ENCODE data around the gene KCNJ14. TPM values are rescaled to one million over a fixed set of nuclear protein-coding genes. Genes with fewer than 3 reads are reported as not detected.

KCNJ14 gene
- polyA plus RNA-seq, 4 donors = 0.22 to 0.80 (median 0.35) TPM

- H3K4me3 ChIP-seq (ENCODE audit: low read depth in 1 of 3, low read length in 3 of 3) = no peak overlapping the region
- FAIRE-seq = no peak
Observed at GRCh38 chr19:48461651-48461981, 6.2 kb downstream of the KCNJ14 start.

GRCh38 chr19:48461982-48462655 is 6.7 kb downstream of the KCNJ14 start:
- Histone ChIP-seq H3K4me1 (ENCODE audit: control insufficient read depth in 3 of 3, insufficient read depth in 2 of 3, low read depth in 1 of 3, low read length in 2 of 3) (no peaks in the 10 kb centered on the region), H3K4me3 (ENCODE audit: low read depth in 1 of 3, low read length in 3 of 3) (no peak overlapping the region), H3K36me3 (ENCODE audit: control insufficient read depth in 3 of 3, insufficient read depth in 2 of 3, low read depth in 1 of 3, low read length in 3 of 3) (peaks cover 0 to 16% (median 0%) of the 10 kb centered on the region in 3 donors), H3K9me3 (ENCODE audit: control insufficient read depth in 2 of 2, insufficient read depth in 1 of 2, low read depth in 1 of 2, low read length in 1 of 2) (no peaks in the 10 kb centered on the region), H3K27ac (ENCODE audit: low read depth in 1 of 3, low read length in 2 of 3) (no peak overlapping the region), H3K27me3 (ENCODE audit: control insufficient read depth in 3 of 3, insufficient read depth in 3 of 3, low read length in 3 of 3) (peaks cover 0 to 3% (median 0%) of the 10 kb centered on the region in 3 donors)
- 81 to 92% (median 90%) methylated on average over 57 to 62 of the region's 62 CpGs for WGBS, 3 donors
- FAIRE-seq = no peak
- no peak for DNase-seq

More at GRCh38 chr19:48461651-48461981, 6.2 kb downstream of the KCNJ14 start:
- no peaks in the 10 kb centered on the region for H3K9me3 ChIP-seq (ENCODE audit: control insufficient read depth in 2 of 2, insufficient read depth in 1 of 2, low read depth in 1 of 2, low read length in 1 of 2)
- H3K27me3 ChIP-seq (ENCODE audit: control insufficient read depth in 3 of 3, insufficient read depth in 3 of 3, low read length in 3 of 3) = no peaks in the 10 kb centered on the region
- 93 to 99% (median 98%) methylated on average over 31 to 36 of the region's 36 CpGs for WGBS, 3 donors
- H3K27ac ChIP-seq (ENCODE audit: low read depth in 1 of 3, low read length in 2 of 3) = no peak overlapping the region
- no peaks in the 10 kb centered on the region for H3K4me1 ChIP-seq (ENCODE audit: control insufficient read depth in 3 of 3, insufficient read depth in 2 of 3, low read depth in 1 of 3, low read length in 2 of 3)
- no peak for DNase-seq
- peaks cover 0 to 21% (median 3%) of the 10 kb centered on the region in 3 donors for H3K36me3 ChIP-seq (ENCODE audit: control insufficient read depth in 3 of 3, insufficient read depth in 2 of 3, low read depth in 1 of 3, low read length in 3 of 3)

GRCh38 chr19:48465215-48465614 is 9.8 kb downstream of the KCNJ14 start:
- H3K9me3 ChIP-seq (ENCODE audit: control insufficient read depth in 2 of 2, insufficient read depth in 1 of 2, low read depth in 1 of 2, low read length in 1 of 2) = no peaks in the 10 kb centered on the region
- peaks cover 0 to 3% (median 0%) of the 10 kb centered on the region in 3 donors for H3K27me3 ChIP-seq (ENCODE audit: control insufficient read depth in 3 of 3, insufficient read depth in 3 of 3, low read length in 3 of 3)
- no peak for FAIRE-seq
- DNase-seq = no peak
- H3K27ac ChIP-seq (ENCODE audit: low read depth in 1 of 3, low read length in 2 of 3) = no peak overlapping the region
- H3K4me1 ChIP-seq (ENCODE audit: control insufficient read depth in 3 of 3, insufficient read depth in 2 of 3, low read depth in 1 of 3, low read length in 2 of 3) = peaks cover under 1 to 7% (median 3%) of the 10 kb centered on the region in 3 donors
- no peak overlapping the region for H3K4me3 ChIP-seq (ENCODE audit: low read depth in 1 of 3, low read length in 3 of 3)
- H3K36me3 ChIP-seq (ENCODE audit: control insufficient read depth in 3 of 3, insufficient read depth in 2 of 3, low read depth in 1 of 3, low read length in 3 of 3) = peaks cover 0 to 12% (median 0%) of the 10 kb centered on the region in 3 donors
- 69 to 88% (median 81%) methylated on average over 1 of the region's 1 CpG for WGBS, 3 donors

- H3K36me3 ChIP-seq (ENCODE audit: control insufficient read depth in 3 of 3, insufficient read depth in 2 of 3, low read depth in 1 of 3, low read length in 3 of 3) = peaks cover 5 to 27% (median 6%) of the 10 kb centered on the region in 3 donors
Observed at GRCh38 chr19:48466561-48467325, 11.4 kb downstream of the KCNJ14 start.

GRCh38 chr19:48468772-48469288 is 13.5 kb downstream of the KCNJ14 start:
- H3K9me3 ChIP-seq (ENCODE audit: control insufficient read depth in 2 of 2, insufficient read depth in 1 of 2, low read depth in 1 of 2, low read length in 1 of 2) = no peaks in the 10 kb centered on the region
- FAIRE-seq = peak; percentile 86
- H3K27ac ChIP-seq (ENCODE audit: low read depth in 1 of 3, low read length in 2 of 3) = peak overlapping the region; percentile 89 to 95 (median 94)
- H3K4me3 ChIP-seq (ENCODE audit: low read depth in 1 of 3, low read length in 3 of 3) = peak overlapping the region; percentile 81 to 90 (median 83)
- H3K36me3 ChIP-seq (ENCODE audit: control insufficient read depth in 3 of 3, insufficient read depth in 2 of 3, low read depth in 1 of 3, low read length in 3 of 3) = peaks cover 5 to 39% (median 18%) of the 10 kb centered on the region in 3 donors
- 0 to 1% (median 0%) methylated on average over 35 to 36 of the region's 36 CpGs for WGBS, 3 donors
- peaks cover 0 to 3% (median 0%) of the 10 kb centered on the region in 3 donors for H3K27me3 ChIP-seq (ENCODE audit: control insufficient read depth in 3 of 3, insufficient read depth in 3 of 3, low read length in 3 of 3)
- H3K4me1 ChIP-seq (ENCODE audit: control insufficient read depth in 3 of 3, insufficient read depth in 2 of 3, low read depth in 1 of 3, low read length in 2 of 3) = peaks cover 4 to 13% (median 8%) of the 10 kb centered on the region in 3 donors
- peak; percentile 100 for DNase-seq

More at GRCh38 chr19:48466561-48467325, 11.4 kb downstream of the KCNJ14 start:
- Histone ChIP-seq H3K9me3 (ENCODE audit: control insufficient read depth in 2 of 2, insufficient read depth in 1 of 2, low read depth in 1 of 2, low read length in 1 of 2) (no peaks in the 10 kb centered on the region), H3K4me1 (ENCODE audit: control insufficient read depth in 3 of 3, insufficient read depth in 2 of 3, low read depth in 1 of 3, low read length in 2 of 3) (peaks cover 4 to 13% (median 8%) of the 10 kb centered on the region in 3 donors), H3K4me3 (ENCODE audit: low read depth in 1 of 3, low read length in 3 of 3) (no peak overlapping the region), H3K27me3 (ENCODE audit: control insufficient read depth in 3 of 3, insufficient read depth in 3 of 3, low read length in 3 of 3) (peaks cover 0 to 3% (median 0%) of the 10 kb centered on the region in 3 donors), H3K27ac (ENCODE audit: low read depth in 1 of 3, low read length in 2 of 3) (no peak overlapping the region)
- WGBS, 3 donors = 52 to 75% (median 62%) methylated on average over 16 of the region's 16 CpGs
- DNase-seq (no peak), FAIRE-seq (no peak)

DNA sequence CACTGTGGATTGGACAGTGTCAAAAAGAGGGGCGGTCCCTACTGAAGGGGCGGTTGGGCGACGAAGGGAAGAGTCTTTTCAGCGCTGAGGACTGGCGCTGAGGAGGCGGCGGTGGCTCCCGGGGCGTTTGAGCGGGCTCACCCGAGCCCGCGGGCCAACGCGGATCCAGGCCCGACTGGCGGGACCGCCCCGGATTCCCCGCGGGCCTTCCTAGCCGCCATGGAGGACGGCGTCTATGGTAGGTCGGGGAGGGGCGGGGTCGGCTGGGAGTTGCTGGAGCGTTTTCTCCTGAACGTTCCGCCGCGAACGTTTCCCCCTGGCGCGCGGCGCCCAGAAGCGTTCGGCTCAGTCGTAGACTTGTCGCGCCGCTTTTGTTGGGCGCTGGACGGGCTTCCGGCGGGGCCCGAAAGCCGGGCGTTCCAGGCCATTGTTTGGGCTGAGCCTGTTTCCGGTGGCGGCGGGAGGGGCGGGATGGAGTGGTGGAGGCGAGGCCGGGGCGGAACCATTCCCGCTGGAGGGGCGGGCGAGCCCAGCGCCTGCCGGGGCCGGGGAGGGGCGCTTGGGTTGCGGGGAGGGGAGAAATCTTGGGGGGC is 14.0 kb downstream of the KCNJ14 start, which contains the start of gene CYTH2:
Gene CYTH2 (plus strand): TSS at position 81 of the 593 bp plus-strand sequence. CDS start 139 bp downstream, at position 220.
- Histone ChIP-seq H3K4me1 (ENCODE audit: control insufficient read depth in 3 of 3, insufficient read depth in 2 of 3, low read depth in 1 of 3, low read length in 2 of 3) (peaks cover 4 to 13% (median 8%) of the 10 kb centered on the region in 3 donors), H3K4me3 (ENCODE audit: low read depth in 1 of 3, low read length in 3 of 3) (peak within 1 kb of the TSS; percentile 81 to 90 (median 83)), H3K9me3 (ENCODE audit: control insufficient read depth in 2 of 2, insufficient read depth in 1 of 2, low read depth in 1 of 2, low read length in 1 of 2) (no peaks in the 10 kb centered on the region), H3K36me3 (ENCODE audit: control insufficient read depth in 3 of 3, insufficient read depth in 2 of 3, low read depth in 1 of 3, low read length in 3 of 3) (peaks cover 5 to 45% (median 18%) of the 10 kb centered on the region in 3 donors), H3K27me3 (ENCODE audit: control insufficient read depth in 3 of 3, insufficient read depth in 3 of 3, low read length in 3 of 3) (peaks cover 0 to 3% (median 0%) of the 10 kb centered on the region in 3 donors), H3K27ac (ENCODE audit: low read depth in 1 of 3, low read length in 2 of 3) (peak within 1 kb of the TSS; percentile 89 to 95 (median 94))
- DNase-seq (peak; percentile 79 to 90), FAIRE-seq (no peak)
- 0 to 1% (median 0%) methylated on average over 43 to 66 of the region's 66 CpGs for WGBS, 3 donors

GRCh38 chr19:48469934-48470680 is 14.7 kb downstream of the KCNJ14 start:
- FAIRE-seq = no peak
- Histone ChIP-seq H3K27ac (ENCODE audit: low read depth in 1 of 3, low read length in 2 of 3) (peak overlapping the region in 2 of 3 donors; percentile 18 to 94), H3K27me3 (ENCODE audit: control insufficient read depth in 3 of 3, insufficient read depth in 3 of 3, low read length in 3 of 3) (peaks cover 0 to 3% (median 0%) of the 10 kb centered on the region in 3 donors), H3K36me3 (ENCODE audit: control insufficient read depth in 3 of 3, insufficient read depth in 2 of 3, low read depth in 1 of 3, low read length in 3 of 3) (peaks cover 8 to 52% (median 24%) of the 10 kb centered on the region in 3 donors), H3K4me1 (ENCODE audit: control insufficient read depth in 3 of 3, insufficient read depth in 2 of 3, low read depth in 1 of 3, low read length in 2 of 3) (peaks cover 4 to 13% (median 8%) of the 10 kb centered on the region in 3 donors), H3K9me3 (ENCODE audit: control insufficient read depth in 2 of 2, insufficient read depth in 1 of 2, low read depth in 1 of 2, low read length in 1 of 2) (no peaks in the 10 kb centered on the region), H3K4me3 (ENCODE audit: low read depth in 1 of 3, low read length in 3 of 3) (peak overlapping the region; percentile 81 to 90 (median 83))
- 30 to 54% (median 49%) methylated on average over 19 to 20 of the region's 20 CpGs for WGBS, 3 donors
- peak in 1 of 2 donors; percentile 15 for DNase-seq

Measured in small intestine (tissue), 7 donors.